DND-41 (cell line): ENCODE results near the gene ALCAM.

Experiments used
- EZH2 ChIP-seq: IDR thresholded peaks from 3 replicates; pipeline ENCODE4 v1.6.1; 2012; ENCODE audit warnings: borderline replicate concordance, low read depth, mild to moderate bottlenecking, moderate library complexity, low read length, inconsistent platforms; ENCODE audit not compliant: severe bottlenecking
- TF ChIP-seq, protein P1 (sequence below): IDR thresholded peaks from 2 replicates; pipeline ENCODE4 v1.5.1; 2012; ENCODE audit warnings: borderline replicate concordance, low read length, moderate library complexity, mild to moderate bottlenecking; ENCODE audit not compliant: poor library complexity, severe bottlenecking; ENCODE audit errors: extremely low read depth

GRCh38 chr3:105545051-105545450, 178.3 kb downstream of the ALCAM start:
- TF ChIP-seq, protein P1, sequence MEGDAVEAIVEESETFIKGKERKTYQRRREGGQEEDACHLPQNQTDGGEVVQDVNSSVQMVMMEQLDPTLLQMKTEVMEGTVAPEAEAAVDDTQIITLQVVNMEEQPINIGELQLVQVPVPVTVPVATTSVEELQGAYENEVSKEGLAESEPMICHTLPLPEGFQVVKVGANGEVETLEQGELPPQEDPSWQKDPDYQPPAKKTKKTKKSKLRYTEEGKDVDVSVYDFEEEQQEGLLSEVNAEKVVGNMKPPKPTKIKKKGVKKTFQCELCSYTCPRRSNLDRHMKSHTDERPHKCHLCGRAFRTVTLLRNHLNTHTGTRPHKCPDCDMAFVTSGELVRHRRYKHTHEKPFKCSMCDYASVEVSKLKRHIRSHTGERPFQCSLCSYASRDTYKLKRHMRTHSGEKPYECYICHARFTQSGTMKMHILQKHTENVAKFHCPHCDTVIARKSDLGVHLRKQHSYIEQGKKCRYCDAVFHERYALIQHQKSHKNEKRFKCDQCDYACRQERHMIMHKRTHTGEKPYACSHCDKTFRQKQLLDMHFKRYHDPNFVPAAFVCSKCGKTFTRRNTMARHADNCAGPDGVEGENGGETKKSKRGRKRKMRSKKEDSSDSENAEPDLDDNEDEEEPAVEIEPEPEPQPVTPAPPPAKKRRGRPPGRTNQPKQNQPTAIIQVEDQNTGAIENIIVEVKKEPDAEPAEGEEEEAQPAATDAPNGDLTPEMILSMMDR, result no peak
- TF ChIP-seq EZH2, result no peak
